K562 (cell line): Measurements from ENCODE around the gene TUT4. TPM values are rescaled to one million over a fixed set of nuclear protein-coding genes. Genes with fewer than 3 reads are reported as not detected.
A peak's percentile ranks its signal among the peaks of the same experiment; 100 is the strongest.

Experiments
- ARID3B ChIP-seq: fragments of 250-450 bp; sonication (Bioruptor Pico); IDR thresholded peaks from 2 replicates; pipeline ENCODE4 v1.4.0; 2020; ENCODE audit warnings: borderline replicate concordance
- CBFA2T3 ChIP-seq: fragments of 450-650 bp; IDR thresholded peaks from 2 replicates; pipeline ENCODE4 v1.6.1; 2017
- HOMEZ ChIP-seq: fragments of 250-450 bp; sonication (Bioruptor Pico); IDR thresholded peaks from 2 replicates; pipeline ENCODE4 v1.4.0; 2020; ENCODE audit warnings: mild to moderate bottlenecking, moderate library complexity
- MAZ ChIP-seq, 2 experiments: fragments of 450-650 bp in 1 of 2; sonication (generic) in 1 of 2; formaldehyde crosslinking; IDR thresholded peaks in 1 of 2; conservative IDR thresholded peaks in 1 of 2; 2 replicates each; pipeline versions ENCODE4 v1.4.0 to v1.5.0; 2020; ENCODE audit warnings: mild to moderate bottlenecking in 1 of 2, missing genetic modification reagents in 1 of 2
- MEF2D ChIP-seq: conservative IDR thresholded peaks from 2 replicates; pipeline ENCODE4 v1.6.1; 2016; ENCODE audit warnings: low read depth, missing genetic modification characterization, missing compliant biosample characterization
- MTA2 ChIP-seq: fragments of 450-650 bp; IDR thresholded peaks from 2 replicates; pipeline ENCODE4 v1.6.1; 2016; ENCODE audit warnings: low read depth
- MYBL2 ChIP-seq, 2 experiments: fragments of 450-650 bp in 1 of 2; sonication (generic) in 1 of 2; formaldehyde crosslinking in 1 of 2; IDR thresholded peaks; 2 replicates each; pipeline versions ENCODE4 v1.6.1 to v1.8.1; 2017 to 2022; ENCODE audit warnings: borderline replicate concordance in 1 of 2, inconsistent platforms in 1 of 2, low read depth in 1 of 2, mild to moderate bottlenecking in 1 of 2, missing genetic modification reagents in 1 of 2, moderate library complexity in 1 of 2
- NCOA1 ChIP-seq: fragments of 450-650 bp; IDR thresholded peaks from 2 replicates; pipeline ENCODE4 v1.6.1; 2016; ENCODE audit warnings: low read depth
- POU5F1 ChIP-seq: fragments of 150-350 bp; IDR thresholded peaks from 2 replicates; pipeline ENCODE4 v1.6.1; 2014; ENCODE audit warnings: borderline replicate concordance, low read length, low read depth, mild to moderate bottlenecking; ENCODE audit not compliant: partially characterized antibody
- SRSF3 ChIP-seq: fragments of 200-400 bp; formaldehyde crosslinking; IDR thresholded peaks from 2 replicates; pipeline ENCODE4 v1.6.1; 2016; ENCODE audit warnings: mild to moderate bottlenecking, low read length, moderate library complexity; ENCODE audit not compliant: insufficient read depth
- TAF1 ChIP-seq: IDR thresholded peaks from 2 replicates; pipeline ENCODE4 v1.6.1; 2011; ENCODE audit warnings: mild to moderate bottlenecking, low read length, moderate library complexity; ENCODE audit not compliant: insufficient read depth, control insufficient read depth, severe bottlenecking; ENCODE audit errors: extremely low read depth
- ZNF263 ChIP-seq: sonication (generic); formaldehyde crosslinking; IDR thresholded peaks from 2 replicates; pipeline ENCODE4 v1.8.0; 2022; ENCODE audit warnings: mild to moderate bottlenecking, missing genetic modification reagents, borderline replicate concordance
- polyA plus RNA-seq, 8 experiments: library from polyadenylated mRNA; depleted of rRNA in 4 of 8; stranded (reverse) in 5 of 8; unstranded in 3 of 8; fragments of >200 nt; fragmentation: Nextera tagmentation in 2 of 8; fragmentation: Illumina TruSeq in 1 of 8; extraction: Ambion mirVana in 2 of 8; extraction: Trizol in 1 of 8; gene quantifications; 2 replicates each; pipeline versions ENCODE4 v1.2.1 to v1.2.3, GENCODE V29; 2011 to 2014; ENCODE audit warnings: inconsistent platforms in 1 of 8, missing spikeins in 1 of 8
- total RNA-seq, 7 experiments: library from RNA; depleted of rRNA in 6 of 7; stranded (reverse); fragments of >200 nt in 6 of 7; fragmentation: Illumina TruSeq in 2 of 7; extraction: Trizol in 2 of 7; gene quantifications; 2 replicates each; pipeline versions ENCODE4 v1.2.1 to v1.2.3, GENCODE V29; 2011 to 2021; ENCODE audit warnings: low replicate concordance in 1 of 7
- TF ChIP-seq, protein P1 (sequence below): sonication (generic); formaldehyde crosslinking; IDR thresholded peaks from 2 replicates; pipeline ENCODE4 v1.8.0; 2022; ENCODE audit warnings: mild to moderate bottlenecking, missing genetic modification reagents
- TF ChIP-seq, protein P2 (sequence below): IDR thresholded peaks from 2 replicates; pipeline ENCODE4 v1.6.1; 2011; ENCODE audit warnings: borderline replicate concordance, low read depth, mild to moderate bottlenecking, moderate library complexity, low read length; ENCODE audit not compliant: insufficient read depth, poor library complexity, severe bottlenecking
- TF ChIP-seq, protein P3 (sequence below), 2 experiments: fragments of 450-650 bp in 1 of 2; sonication (generic) in 1 of 2; formaldehyde crosslinking in 1 of 2; IDR thresholded peaks in 1 of 2; conservative IDR thresholded peaks in 1 of 2; 2 replicates each; pipeline versions ENCODE4 v1.6.1 to v1.8.1; 2016 to 2023; ENCODE audit warnings: mild to moderate bottlenecking in 2 of 2, moderate library complexity in 2 of 2, inconsistent platforms in 1 of 2, missing genetic modification reagents in 1 of 2

Gene TUT4
- total and polyA plus RNA-seq, 9 of the 15 experiments (the other 6 are each of a cell fraction or from before 2014, with no cell fraction given) = 15.8 to 53.5 (median 36.7) TPM

- no peak for TF ChIP-seq HOMEZ (CRISPR knock-in tag)
- no peak for TF ChIP-seq SRSF3
- peak in 1 of 2 experiments; percentile 37; a peak in 1 of 4 replicates for TF ChIP-seq MAZ (CRISPR knock-in tag; conservative IDR thresholded peaks at IDR 0.05 in 1 of 2, IDR thresholded peaks at IDR 0.05 in 1 of 2)
- no peak for TF ChIP-seq MYBL2 (IDR thresholded peaks at IDR 0.05; ENCODE audit: low read depth)
- TF ChIP-seq MYBL2 (CRISPR knock-in tag; IDR thresholded peaks at IDR 0.05; ENCODE audit: borderline replicate concordance) = no peak
- no peak for TF ChIP-seq MTA2
- TF ChIP-seq, protein P1, sequence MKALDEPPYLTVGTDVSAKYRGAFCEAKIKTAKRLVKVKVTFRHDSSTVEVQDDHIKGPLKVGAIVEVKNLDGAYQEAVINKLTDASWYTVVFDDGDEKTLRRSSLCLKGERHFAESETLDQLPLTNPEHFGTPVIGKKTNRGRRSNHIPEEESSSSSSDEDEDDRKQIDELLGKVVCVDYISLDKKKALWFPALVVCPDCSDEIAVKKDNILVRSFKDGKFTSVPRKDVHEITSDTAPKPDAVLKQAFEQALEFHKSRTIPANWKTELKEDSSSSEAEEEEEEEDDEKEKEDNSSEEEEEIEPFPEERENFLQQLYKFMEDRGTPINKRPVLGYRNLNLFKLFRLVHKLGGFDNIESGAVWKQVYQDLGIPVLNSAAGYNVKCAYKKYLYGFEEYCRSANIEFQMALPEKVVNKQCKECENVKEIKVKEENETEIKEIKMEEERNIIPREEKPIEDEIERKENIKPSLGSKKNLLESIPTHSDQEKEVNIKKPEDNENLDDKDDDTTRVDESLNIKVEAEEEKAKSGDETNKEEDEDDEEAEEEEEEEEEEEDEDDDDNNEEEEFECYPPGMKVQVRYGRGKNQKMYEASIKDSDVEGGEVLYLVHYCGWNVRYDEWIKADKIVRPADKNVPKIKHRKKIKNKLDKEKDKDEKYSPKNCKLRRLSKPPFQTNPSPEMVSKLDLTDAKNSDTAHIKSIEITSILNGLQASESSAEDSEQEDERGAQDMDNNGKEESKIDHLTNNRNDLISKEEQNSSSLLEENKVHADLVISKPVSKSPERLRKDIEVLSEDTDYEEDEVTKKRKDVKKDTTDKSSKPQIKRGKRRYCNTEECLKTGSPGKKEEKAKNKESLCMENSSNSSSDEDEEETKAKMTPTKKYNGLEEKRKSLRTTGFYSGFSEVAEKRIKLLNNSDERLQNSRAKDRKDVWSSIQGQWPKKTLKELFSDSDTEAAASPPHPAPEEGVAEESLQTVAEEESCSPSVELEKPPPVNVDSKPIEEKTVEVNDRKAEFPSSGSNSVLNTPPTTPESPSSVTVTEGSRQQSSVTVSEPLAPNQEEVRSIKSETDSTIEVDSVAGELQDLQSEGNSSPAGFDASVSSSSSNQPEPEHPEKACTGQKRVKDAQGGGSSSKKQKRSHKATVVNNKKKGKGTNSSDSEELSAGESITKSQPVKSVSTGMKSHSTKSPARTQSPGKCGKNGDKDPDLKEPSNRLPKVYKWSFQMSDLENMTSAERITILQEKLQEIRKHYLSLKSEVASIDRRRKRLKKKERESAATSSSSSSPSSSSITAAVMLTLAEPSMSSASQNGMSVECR (CRISPR knock-in tag) = no peak
- no peak for TF ChIP-seq MEF2D (tag)
- TF ChIP-seq, protein P2, sequence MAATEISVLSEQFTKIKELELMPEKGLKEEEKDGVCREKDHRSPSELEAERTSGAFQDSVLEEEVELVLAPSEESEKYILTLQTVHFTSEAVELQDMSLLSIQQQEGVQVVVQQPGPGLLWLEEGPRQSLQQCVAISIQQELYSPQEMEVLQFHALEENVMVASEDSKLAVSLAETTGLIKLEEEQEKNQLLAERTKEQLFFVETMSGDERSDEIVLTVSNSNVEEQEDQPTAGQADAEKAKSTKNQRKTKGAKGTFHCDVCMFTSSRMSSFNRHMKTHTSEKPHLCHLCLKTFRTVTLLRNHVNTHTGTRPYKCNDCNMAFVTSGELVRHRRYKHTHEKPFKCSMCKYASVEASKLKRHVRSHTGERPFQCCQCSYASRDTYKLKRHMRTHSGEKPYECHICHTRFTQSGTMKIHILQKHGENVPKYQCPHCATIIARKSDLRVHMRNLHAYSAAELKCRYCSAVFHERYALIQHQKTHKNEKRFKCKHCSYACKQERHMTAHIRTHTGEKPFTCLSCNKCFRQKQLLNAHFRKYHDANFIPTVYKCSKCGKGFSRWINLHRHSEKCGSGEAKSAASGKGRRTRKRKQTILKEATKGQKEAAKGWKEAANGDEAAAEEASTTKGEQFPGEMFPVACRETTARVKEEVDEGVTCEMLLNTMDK = no peak
- TF ChIP-seq POU5F1 = no peak
- no peak for TF ChIP-seq CBFA2T3
- 0 out of 2 replicates have a peak, but pooled peaks have one; percentile 23 for TF ChIP-seq NCOA1
- TF ChIP-seq ARID3B (CRISPR knock-in tag) = no peak
- TF ChIP-seq TAF1 = no peak
- TF ChIP-seq, protein P3, sequence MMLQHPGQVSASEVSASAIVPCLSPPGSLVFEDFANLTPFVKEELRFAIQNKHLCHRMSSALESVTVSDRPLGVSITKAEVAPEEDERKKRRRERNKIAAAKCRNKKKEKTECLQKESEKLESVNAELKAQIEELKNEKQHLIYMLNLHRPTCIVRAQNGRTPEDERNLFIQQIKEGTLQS (IDR thresholded peaks at IDR 0.05) = no peak
- TF ChIP-seq, protein P3 (CRISPR knock-in tag; conservative IDR thresholded peaks at IDR 0.05) = no peak
- peak; percentile 82 for TF ChIP-seq ZNF263
Measured at GRCh38 chr1:52567943-52568342, 15.1 kb upstream of the TUT4 start (continued).
